ENCODE data around the gene CCDC124.

CCDC124 gene

DNA sequence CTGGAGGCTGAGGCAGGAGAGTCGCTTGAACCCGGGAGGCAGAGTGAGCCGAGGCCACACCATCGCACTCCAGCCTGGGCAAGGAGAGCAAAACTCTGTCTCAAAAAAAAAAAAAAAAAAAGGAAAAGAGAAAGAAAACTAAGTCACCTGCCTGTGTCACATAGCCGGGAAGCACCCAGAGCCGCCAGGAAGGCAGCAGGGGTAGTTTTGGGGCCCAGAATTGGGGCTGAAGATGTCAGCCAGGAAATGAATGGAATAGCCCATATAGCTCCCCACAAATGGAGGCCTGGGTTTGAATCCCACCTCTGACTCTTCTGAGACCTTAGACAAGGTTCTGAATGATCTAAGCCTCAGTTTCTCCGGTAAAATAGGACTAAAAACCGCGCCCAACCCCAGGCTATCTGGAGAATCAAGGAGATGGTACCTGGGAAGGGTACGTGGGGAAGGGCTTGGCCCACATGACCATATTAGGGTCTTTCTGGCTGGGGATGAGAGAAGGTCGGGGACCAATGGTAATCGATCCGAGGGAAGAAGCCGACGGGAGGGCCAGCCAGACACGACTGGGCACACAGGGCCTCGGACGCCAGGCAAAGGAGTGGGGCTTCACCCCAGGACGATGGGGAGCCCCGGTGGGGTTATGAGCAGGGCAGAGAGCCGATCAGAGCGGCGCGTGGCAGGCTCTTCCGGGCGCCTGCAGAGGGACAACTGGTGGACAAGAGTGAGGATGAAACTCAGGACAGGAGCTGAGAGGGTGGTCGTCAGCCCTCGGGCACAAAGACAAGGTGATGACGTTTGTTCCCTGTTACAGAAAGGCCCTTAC is 14.4 kb downstream of the CCDC124 start:
- H3K4me3 ChIP-seq (ENCODE audit: low read length) = peak overlapping the region; percentile 32; the same call in 1 of the 2 replicates
- no peak for TF ChIP-seq ZNF274 (IDR thresholded peaks at IDR 0.05; ENCODE audit: low read depth, low read length)

DNA sequence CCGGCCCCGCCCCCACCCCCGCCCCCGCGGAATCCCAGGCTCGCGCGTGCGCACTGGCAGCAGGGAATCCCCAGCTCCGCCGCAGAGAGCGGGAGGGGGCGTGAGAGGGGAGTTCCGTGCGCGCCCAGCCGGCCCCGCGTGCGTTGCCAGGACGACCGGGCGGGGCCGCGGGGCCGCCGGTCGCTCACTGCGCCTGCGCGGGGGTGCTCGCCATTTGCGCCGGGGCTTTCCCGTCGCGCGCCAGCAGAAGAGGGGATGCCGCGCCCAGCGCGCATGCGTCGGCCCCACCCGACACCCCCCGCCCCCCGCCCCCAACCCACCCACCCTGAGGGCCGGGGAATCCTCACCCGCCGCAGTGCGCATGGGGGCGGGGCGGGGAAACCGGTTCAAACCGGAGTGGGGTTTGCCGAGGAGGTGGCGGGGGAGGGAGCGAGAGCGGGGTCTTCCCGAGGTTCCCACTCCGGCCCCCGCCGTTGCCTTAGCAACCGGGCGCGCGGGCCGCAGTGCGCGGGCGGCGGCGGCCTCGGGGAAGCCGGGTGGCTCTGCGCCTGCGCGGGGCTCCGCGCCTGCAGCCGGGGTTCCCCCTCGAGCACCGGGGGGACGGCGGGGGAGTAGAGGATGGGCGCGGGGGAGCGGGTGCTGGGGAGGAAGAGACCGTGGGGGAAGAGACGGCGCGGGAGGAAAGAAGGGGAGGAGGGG is 15.1 kb downstream of the CCDC124 start:
- H3K4me3 ChIP-seq (ENCODE audit: low read length) = peak overlapping the region; percentile 18; the same call in 1 of the 2 replicates
- no peak for TF ChIP-seq ZNF274 (IDR thresholded peaks at IDR 0.05; ENCODE audit: low read depth, low read length)

DNA sequence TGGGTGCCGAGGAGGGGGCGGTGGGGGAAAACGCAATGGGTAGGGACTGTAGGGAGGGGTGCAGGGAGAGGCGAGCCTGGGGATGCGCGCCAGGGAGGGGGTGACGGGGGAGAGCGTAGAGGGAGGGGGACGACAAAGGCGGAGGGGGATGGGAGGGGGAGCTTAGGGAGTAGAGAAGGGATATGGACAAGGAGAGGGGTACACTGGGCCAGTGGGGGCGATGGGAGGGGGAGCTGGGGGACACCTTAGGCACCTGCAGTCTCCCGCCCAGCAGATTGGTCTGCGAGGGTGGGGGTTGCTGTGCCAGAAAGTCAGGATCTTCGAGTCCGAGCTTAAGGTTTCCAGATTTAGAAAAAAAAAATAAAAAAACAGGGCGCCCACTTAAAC is 15.7 kb downstream of the CCDC124 start:
- TF ChIP-seq ZNF274 (IDR thresholded peaks at IDR 0.05; ENCODE audit: low read depth, low read length) = no peak

DNA sequence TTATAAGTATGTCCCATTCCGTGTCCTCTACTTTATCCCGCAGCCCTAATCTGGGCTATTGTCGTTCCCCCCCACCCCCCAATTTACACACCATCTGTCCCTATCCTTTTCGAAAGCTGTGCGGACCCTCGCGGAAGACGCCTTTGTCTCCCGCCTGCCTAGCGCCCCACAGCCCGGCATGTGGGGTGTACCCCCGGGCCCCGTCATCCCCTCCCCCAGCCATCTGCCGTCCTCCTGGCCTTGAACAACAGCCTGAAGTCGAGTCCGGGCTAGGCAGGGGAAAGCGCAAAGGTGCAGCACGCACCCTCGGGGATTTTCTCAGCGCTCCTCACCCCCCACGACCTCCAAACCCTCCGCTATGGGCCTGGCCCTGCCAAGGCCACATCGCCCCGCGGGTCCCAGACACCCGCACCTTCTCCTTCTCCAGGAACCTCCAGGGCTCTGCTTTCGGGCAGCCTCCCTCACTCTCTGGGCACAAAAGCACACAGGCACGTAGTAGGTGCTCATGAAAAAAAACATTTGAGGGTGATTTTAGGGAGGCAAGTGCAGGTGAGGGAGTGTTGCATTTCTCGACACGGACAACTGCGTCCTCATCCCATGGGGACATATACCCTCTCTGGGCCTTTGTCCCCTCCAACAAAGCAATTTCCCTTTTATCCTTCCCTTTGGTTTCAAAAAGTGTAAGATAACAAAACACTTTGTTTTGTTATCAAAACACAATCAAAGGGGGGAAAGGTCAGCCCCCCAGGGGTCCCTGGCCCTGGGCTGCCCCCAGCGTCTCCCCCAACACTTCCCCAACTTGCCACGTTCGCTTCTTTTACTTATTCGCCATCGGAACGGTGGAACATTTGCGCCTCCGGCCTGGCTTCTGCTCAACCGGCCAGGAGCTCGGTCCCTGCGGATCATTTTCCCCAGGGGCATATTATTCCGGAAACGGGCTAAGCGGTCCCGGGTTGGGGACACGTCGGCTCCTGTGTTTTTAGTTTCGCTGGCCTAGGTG is 16.4 kb downstream of the CCDC124 start:
- TF ChIP-seq ZNF274 (IDR thresholded peaks at IDR 0.05; ENCODE audit: low read depth, low read length) = no peak
- H3K4me3 ChIP-seq (ENCODE audit: low read length) = peak overlapping the region; percentile 30; the same call in 1 of the 2 replicates

More for the DNA sequence above, 15.7 kb downstream of the CCDC124 start:
- H3K4me3 ChIP-seq (ENCODE audit: low read length) = peak overlapping the region; percentile 30; the same call in 1 of the 2 replicates

DNA sequence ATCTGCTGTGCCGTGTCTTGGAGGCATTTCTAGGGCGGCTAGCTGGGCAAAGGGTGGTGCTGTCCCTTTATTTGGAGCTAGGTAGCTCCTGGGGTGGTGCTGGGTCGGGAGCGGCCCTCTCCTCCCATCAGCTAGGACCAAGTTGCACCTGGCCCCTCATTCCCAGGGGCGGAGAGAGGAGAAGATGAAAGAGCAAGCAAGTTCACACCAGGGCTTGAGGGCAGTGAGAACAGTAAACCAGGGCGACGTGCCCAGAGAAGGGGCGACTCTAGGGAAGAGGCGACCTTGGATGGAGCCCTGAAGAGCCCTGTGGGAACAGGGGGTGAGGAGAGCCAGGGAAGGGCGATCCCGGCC is 17.1 kb downstream of the CCDC124 start:
- no peak for TF ChIP-seq ZNF274 (IDR thresholded peaks at IDR 0.05; ENCODE audit: low read depth, low read length)
- no peak overlapping the region for H3K4me3 ChIP-seq (ENCODE audit: low read length)

DNA sequence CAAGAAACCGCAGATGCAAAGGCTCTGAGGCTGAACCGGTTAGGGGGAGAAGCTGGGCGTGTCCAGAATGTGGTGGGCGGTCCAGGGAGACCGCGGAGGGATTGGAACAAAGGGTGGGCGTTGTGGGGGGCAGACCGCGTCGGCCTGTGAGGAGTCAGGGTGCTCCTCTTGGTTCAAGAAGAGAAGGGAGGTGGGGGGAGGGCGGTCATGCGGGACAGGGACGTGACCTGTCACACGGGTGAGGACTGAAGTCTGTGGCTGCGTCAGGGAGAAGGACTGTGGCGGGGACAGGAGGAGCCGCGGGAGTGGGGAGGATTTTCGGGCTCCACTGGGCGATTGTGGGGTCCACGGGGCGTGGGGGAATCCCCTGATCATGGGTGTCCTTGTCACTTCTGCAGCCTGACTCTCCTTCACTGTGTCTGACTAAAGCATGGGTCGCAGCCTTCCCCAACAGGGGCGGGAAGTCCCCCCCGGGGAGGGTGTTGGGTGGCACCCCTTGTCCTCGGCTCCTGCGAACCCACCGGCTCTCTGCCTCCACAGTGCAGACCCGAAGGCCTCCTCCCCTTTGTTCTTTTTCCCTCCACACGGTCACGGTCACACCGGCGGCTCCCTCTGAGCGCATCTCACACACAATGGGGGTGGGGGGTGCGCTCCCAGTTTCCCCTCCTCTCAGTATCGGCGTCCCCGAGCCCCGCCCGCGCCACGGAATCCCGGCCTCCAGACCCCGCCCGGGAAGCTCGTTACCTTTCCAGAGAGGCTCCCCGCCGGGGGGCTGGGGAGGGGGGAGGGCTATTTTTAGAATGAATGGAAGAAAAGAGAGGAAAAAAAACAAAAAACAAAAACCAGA is 17.7 kb downstream of the CCDC124 start:
- peak overlapping the region; percentile 44; the same call in 1 of the 2 replicates for H3K4me3 ChIP-seq (ENCODE audit: low read length)
- no peak for TF ChIP-seq ZNF274 (IDR thresholded peaks at IDR 0.05; ENCODE audit: low read depth, low read length)

DNA sequence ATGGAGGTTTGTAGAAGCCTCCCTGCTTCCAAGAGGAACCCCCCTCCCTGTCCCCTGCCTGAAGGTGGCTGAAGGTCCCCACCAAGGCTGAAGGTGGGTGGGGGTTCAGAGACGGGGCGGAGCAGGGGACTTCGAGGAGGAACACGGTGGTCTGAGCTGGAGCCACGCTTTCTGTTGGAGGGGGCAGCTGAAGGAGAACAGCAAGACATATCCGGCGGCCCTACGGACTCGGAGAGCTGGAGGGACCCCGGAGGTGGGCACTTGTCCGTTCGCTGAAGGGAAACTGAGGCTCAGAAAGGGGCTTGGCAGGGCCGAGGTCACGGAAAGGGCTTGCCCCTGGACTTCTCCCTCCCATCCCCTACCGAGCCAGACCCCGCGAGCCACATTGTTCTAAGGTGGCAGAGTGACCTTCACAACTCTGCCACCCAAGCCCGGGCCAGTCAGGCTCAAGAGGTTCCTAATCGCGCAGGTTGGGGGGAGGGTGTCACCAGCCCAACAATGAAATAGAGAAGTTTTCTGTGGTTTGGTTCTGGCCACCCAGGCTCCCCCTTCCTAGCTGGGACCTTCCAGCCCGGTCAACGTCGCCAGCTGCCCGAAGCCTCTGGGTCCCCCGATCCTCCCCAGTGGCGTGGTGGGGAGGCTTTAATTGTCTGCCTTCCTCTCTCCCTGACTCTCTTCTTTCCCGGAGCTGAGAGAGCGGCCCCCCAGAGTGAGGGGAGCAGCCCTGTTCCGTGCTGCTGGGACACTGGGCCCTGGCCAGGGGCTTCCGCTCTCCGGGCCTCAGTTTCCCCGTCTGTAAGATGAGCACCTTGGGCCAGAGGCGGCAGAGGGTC is 18.6 kb downstream of the CCDC124 start:
- H3K4me3 ChIP-seq (ENCODE audit: low read length) = peak overlapping the region; percentile 44; the same call in 1 of the 2 replicates
- TF ChIP-seq ZNF274 (IDR thresholded peaks at IDR 0.05; ENCODE audit: low read depth, low read length) = no peak

DNA sequence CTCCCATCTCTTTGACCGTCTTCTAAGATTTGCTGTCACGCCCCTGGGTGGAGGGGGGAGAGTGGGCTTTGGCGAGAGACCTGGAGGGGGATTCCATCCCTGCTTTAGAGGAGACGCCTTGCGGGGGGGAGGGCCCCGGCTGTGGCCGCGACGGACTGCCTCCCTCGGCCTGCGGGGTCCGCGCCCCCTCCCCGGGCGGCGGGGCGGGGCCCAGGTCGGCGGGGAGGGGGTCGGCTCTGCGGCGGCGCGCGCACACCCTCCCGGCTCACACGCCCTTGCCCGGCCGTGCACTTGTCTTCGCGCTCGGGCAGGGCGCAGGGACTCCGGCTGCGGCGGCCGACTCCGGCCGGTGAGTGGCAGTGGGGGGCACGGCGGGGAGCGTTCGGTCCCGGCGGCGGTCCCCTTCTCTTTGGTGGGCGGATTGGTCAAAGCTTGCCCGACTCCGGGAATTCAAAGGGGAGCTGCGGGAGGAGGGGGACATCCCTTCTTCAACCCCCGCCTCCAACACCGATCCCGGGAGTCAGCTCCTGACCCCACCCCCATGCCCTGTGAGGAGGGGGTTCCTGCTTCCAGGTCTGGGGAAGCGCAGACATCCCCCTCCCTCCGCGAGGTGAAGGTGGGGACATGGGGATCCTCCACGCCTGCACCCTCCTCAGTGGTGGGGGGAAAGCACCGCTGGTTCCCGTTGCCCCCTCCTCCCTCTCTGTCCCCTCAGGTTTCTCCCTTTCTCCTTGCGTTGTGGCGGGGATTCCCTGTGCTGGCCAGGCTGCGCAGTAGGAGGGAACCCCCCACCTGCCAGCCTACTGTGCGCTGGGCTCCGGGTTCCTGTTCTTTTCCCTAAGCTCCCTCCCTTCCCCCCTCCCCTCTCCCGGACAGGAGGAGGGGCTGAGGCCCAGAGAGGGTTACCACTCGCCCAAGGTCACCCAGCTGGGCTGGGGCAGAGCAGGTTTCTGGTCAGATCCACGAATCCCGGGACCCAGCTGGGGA is 19.5 kb downstream of the CCDC124 start:
- peak overlapping the region; percentile 44; the same call in 1 of the 2 replicates for H3K4me3 ChIP-seq (ENCODE audit: low read length)
- no peak for TF ChIP-seq ZNF274 (IDR thresholded peaks at IDR 0.05; ENCODE audit: low read depth, low read length)

DNA sequence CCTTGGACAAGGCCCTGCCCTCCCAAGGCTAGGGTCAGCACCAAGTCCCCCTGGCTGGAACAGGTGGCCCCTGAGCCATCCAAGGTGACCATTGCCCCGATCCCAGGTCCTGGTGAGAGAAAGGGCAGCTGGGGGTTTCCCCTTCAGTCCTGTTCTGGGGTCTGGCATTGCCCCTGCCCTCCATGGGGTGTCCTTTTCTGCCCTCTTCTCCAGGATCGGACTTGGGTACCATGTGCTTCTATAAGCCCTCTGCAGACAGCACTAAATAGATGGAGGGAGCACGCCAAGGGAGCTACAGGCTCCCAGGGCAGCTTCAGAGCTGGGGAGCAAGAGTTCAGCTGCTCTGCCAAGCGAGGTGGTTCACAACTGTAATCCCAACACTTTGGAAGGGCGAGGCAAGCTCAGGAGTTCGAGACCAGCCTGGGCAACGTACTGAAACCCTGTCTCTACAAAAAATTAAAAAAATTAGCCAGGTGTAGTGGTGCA is 20.5 kb downstream of the CCDC124 start:
- no peak overlapping the region for H3K4me3 ChIP-seq (ENCODE audit: low read length)

DNA sequence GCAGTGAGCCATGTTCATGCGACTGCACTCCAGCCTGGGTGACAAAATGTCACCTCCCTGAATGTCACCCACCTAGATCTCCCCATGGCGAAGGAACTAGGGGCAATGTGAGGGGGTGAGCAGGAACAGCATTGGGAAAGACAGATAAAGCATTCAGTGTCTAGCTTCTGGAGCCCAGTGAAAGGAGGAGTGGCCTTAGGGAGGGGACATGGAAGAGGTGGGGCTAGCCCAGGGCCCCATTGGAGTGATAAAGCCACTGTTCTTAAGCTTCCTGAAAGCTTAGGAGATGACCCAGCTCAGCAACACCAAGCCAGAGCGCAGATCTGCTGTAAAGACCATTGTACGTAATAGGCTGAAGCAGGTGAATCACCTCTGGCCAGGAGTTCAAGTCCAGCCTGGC is 21.1 kb downstream of the CCDC124 start:
- H3K4me3 ChIP-seq (ENCODE audit: low read length) = no peak overlapping the region
- TF ChIP-seq ZNF274 (IDR thresholded peaks at IDR 0.05; ENCODE audit: low read depth, low read length) = no peak

More for the DNA sequence above, 20.5 kb downstream of the CCDC124 start:
- TF ChIP-seq ZNF274 (IDR thresholded peaks at IDR 0.05; ENCODE audit: low read depth, low read length) = no peak

DNA sequence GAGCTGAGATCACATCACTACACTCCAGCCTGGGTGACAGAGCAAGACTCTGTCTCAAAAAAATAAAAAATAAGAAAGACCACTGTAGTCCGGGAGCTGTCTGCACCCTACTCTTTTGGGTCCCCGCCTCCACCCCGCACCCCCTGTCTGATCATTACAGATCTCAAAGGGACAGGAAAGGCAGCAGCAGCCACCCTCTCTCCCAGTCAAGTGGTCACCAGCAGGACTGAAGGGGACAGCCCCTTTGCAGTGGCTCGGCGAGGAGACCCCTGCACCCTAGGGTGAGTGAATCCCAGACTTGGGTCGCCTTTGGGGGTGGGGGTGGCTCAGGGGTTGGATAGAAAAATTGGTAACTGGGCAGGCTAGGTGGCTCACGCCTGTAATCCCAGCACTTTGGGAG is 21.6 kb downstream of the CCDC124 start:
- TF ChIP-seq ZNF274 (IDR thresholded peaks at IDR 0.05; ENCODE audit: low read depth, low read length) = no peak
- H3K4me3 ChIP-seq (ENCODE audit: low read length) = no peak overlapping the region

All from GM08714 (cell line).